PC-9 (cell line): Measurements from ENCODE around the gene RTCA. TPM values are rescaled to one million over a fixed set of nuclear protein-coding genes. Genes with fewer than 3 reads are reported as not detected.

Experiments
- BruUV-seq: library from RNA; stranded (reverse); fragments of 400-500 nt; replicated peaks from 2 replicates; lab custom pipeline; 2021; lab: Mats Ljungman, UMichigan
- CTCF ChIA-PET: fragments of 300-600 bp; sonication (Branson Sonifier 250); formaldehyde crosslinking; loops from one replicate; lab custom pipeline; 2022; ENCODE audit warnings: antibody characterized with exemption; lab: Charles Lee
- POLR2A ChIA-PET: fragments of 300-600 bp; sonication (Branson Sonifier 250); formaldehyde crosslinking; loops from one replicate; lab custom pipeline; 2022; ENCODE audit warnings: antibody characterized with exemption; ENCODE audit not compliant: unreplicated experiment; lab: Charles Lee
- DNase-seq, 2 experiments: peaks; one replicate each; pipeline versions ENCODE4 v3.0.0 to v3.0.0-alpha.2; 2015 to 2022; ENCODE audit warnings: mixed read lengths in 1 of 2
- H2AFZ ChIP-seq: fragments of 200-600 bp; sonication (generic); 2 replicates; pipeline ENCODE4 v1.8.1; 2017; ENCODE audit warnings: antibody characterized with exemption
- H3F3A ChIP-seq: fragments of 200-600 bp; sonication (generic); 2 replicates; pipeline ENCODE4 v1.8.1; 2017; ENCODE audit warnings: antibody characterized with exemption, mild to moderate bottlenecking, low read depth; ENCODE audit not compliant: insufficient read depth
- H3K27ac ChIP-seq: fragments of 200-600 bp; sonication (generic); 2 replicates; pipeline ENCODE4 v1.6.1; 2016; ENCODE audit warnings: mixed run types
- H3K27me3 ChIP-seq: fragments of 200-600 bp; sonication (generic); 2 replicates; pipeline ENCODE4 v1.6.1; 2016; ENCODE audit warnings: low read depth, mixed run types; ENCODE audit not compliant: insufficient read depth
- H3K36me3 ChIP-seq: fragments of 200-600 bp; sonication (generic); 2 replicates; pipeline ENCODE4 v1.6.1; 2016; ENCODE audit warnings: low read depth, mixed run types
- H3K4me1 ChIP-seq: fragments of 200-600 bp; sonication (generic); replicated peaks from 2 replicates; pipeline ENCODE4 v1.6.1; 2016; ENCODE audit warnings: mixed run types; ENCODE audit not compliant: insufficient read depth
- H3K4me2 ChIP-seq: fragments of 200-600 bp; sonication (generic); 2 replicates; pipeline ENCODE4 v1.6.1; 2017; ENCODE audit warnings: mixed run types
- H3K4me3 ChIP-seq: fragments of 200-600 bp; sonication (generic); 2 replicates; pipeline ENCODE4 v1.6.1; 2016; ENCODE audit warnings: mixed run types
- H3K79me2 ChIP-seq: fragments of 200-600 bp; sonication (generic); 2 replicates; pipeline ENCODE4 v1.6.1; 2017; ENCODE audit warnings: low read depth, mixed run types
- H3K9me2 ChIP-seq: fragments of 200-600 bp; sonication (generic); 2 replicates; pipeline ENCODE4 v1.8.1; 2017; ENCODE audit warnings: mild to moderate bottlenecking; ENCODE audit not compliant: insufficient read depth
- H3K9me3 ChIP-seq: fragments of 200-600 bp; sonication (generic); 2 replicates; pipeline ENCODE4 v1.8.1; 2016; ENCODE audit warnings: low read depth; ENCODE audit not compliant: insufficient read depth
- H4K20me1 ChIP-seq: fragments of 200-600 bp; sonication (generic); 2 replicates; pipeline ENCODE4 v1.8.1; 2017; ENCODE audit not compliant: insufficient read depth
- EZH2 ChIP-seq: fragments of 200-600 bp; sonication (generic); IDR thresholded peaks from 2 replicates; pipeline ENCODE4 v1.8.0; 2017; ENCODE audit warnings: antibody characterized with exemption, low read depth
- intact Hi-C: fragments of 100-400 bp; cut with micrococcal nuclease; formaldehyde crosslinking; loops from one replicate; pipeline ENCODE4 v1.10.0; 2022; ENCODE audit not compliant: unreplicated experiment
- total RNA-seq: library from RNA; stranded (reverse); gene quantifications from 2 replicates; pipeline ENCODE4 v1.2.3, GENCODE V29; 2021
- TF ChIP-seq, protein P1 (sequence below): fragments of 200-600 bp; sonication (generic); conservative IDR thresholded peaks from 2 replicates; pipeline ENCODE4 v1.6.1; 2017; ENCODE audit warnings: mixed run types, antibody characterized with exemption, mild to moderate bottlenecking, moderate library complexity

RTCA gene
- total RNA-seq, 1 experiment from 2014 or later = 38.1 TPM

- H3K79me2 ChIP-seq = peaks cover 15% of the 10 kb centered on the region
- DNase-seq = no peak
- H3K9me3 ChIP-seq = no peaks in the 10 kb centered on the region
- no peak overlapping the region for H2AFZ ChIP-seq
- H3K27me3 ChIP-seq = no peaks in the 10 kb centered on the region
- H3K4me2 ChIP-seq = no peak overlapping the region
- BruUV-seq = no TSS peak
- no peak for TF ChIP-seq EZH2
- TF ChIP-seq, protein P1, sequence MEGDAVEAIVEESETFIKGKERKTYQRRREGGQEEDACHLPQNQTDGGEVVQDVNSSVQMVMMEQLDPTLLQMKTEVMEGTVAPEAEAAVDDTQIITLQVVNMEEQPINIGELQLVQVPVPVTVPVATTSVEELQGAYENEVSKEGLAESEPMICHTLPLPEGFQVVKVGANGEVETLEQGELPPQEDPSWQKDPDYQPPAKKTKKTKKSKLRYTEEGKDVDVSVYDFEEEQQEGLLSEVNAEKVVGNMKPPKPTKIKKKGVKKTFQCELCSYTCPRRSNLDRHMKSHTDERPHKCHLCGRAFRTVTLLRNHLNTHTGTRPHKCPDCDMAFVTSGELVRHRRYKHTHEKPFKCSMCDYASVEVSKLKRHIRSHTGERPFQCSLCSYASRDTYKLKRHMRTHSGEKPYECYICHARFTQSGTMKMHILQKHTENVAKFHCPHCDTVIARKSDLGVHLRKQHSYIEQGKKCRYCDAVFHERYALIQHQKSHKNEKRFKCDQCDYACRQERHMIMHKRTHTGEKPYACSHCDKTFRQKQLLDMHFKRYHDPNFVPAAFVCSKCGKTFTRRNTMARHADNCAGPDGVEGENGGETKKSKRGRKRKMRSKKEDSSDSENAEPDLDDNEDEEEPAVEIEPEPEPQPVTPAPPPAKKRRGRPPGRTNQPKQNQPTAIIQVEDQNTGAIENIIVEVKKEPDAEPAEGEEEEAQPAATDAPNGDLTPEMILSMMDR = no peak
- H3K4me1 ChIP-seq = no peaks in the 10 kb centered on the region
- H3K36me3 ChIP-seq = peaks cover 16% of the 10 kb centered on the region; the same call in 1 of the 2 replicates
- ChIA-PET CTCF (no interaction called here), POLR2A (no interaction called here)
- no peaks in the 10 kb centered on the region for H3F3A ChIP-seq
- H3K4me3 ChIP-seq = no peak overlapping the region
- H3K9me2 ChIP-seq = no peaks in the 10 kb centered on the region
- H3K27ac ChIP-seq = no peak overlapping the region
- intact Hi-C loops = no loop called here
- 0 out of 2 replicates have a peak, but pooled peaks cover 3% of the 10 kb centered on the region for H4K20me1 ChIP-seq
Measured at GRCh38 chr1:100240631-100241030, 25.4 kb upstream of the RTCA start.

DNA sequence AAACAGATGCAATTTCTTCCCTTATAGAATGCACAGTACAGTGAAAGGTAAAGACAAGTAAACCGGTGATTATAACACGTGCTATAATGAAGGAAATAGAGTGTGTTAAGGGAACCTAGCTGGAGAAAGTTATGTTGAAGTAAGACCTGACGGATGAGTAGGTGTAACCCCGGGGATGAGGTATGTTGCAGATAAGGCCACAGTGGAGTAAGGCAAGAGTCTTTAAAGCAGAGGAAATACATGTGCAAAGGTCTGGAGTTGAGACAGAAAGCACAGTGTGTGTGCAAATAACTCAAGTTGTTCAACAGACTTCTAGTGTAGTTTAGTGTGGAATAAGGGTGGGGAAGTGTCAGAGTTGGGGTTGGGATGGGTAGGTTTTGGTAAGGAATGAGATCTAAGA lies 19.3 kb upstream of the RTCA start:
- intact Hi-C loops = loop anchor here (5.0 kb wide), 1 partner anchor 106 kb away; the partner anchor contains the start of gene CDC14A
- Histone ChIP-seq H3F3A (no peaks in the 10 kb centered on the region; the same call in 1 of the 2 replicates), H3K79me2 (peaks cover 48% of the 10 kb centered on the region), H4K20me1 (0 out of 2 replicates have a peak, but pooled peaks cover under 1% of the 10 kb centered on the region), H3K27me3 (no peaks in the 10 kb centered on the region), H3K9me2 (no peaks in the 10 kb centered on the region), H3K9me3 (no peaks in the 10 kb centered on the region), H3K36me3 (no peaks in the 10 kb centered on the region), H3K4me1 (peaks cover 16% of the 10 kb centered on the region), H2AFZ (no peak overlapping the region), H3K4me2 (no peak overlapping the region), H3K27ac (no peak overlapping the region), H3K4me3 (no peak overlapping the region)
- no TSS peak for BruUV-seq
- ChIA-PET POLR2A (interaction anchor here (0.7 kb wide), 1 partner anchor 33 kb away, joined by 5 read pairs; no protein-coding TSS in a partner anchor), CTCF (no interaction called here)
- no peak for DNase-seq
- TF ChIP-seq, protein P1 = no peak
- TF ChIP-seq EZH2 = no peak

- H4K20me1 ChIP-seq = no peaks in the 10 kb centered on the region
- no peaks in the 10 kb centered on the region for H3K36me3 ChIP-seq
- peak overlapping the region; percentile 37 for H3K27ac ChIP-seq
- H3K4me1 ChIP-seq = peaks cover 16% of the 10 kb centered on the region
- TF ChIP-seq EZH2 = no peak
- H3K9me3 ChIP-seq = no peaks in the 10 kb centered on the region
- DNase-seq = no peak
- H3K27me3 ChIP-seq = no peaks in the 10 kb centered on the region
- H2AFZ ChIP-seq = peak overlapping the region; percentile 97
- no peaks in the 10 kb centered on the region; the same call in 1 of the 2 replicates for H3F3A ChIP-seq
- peak overlapping the region; percentile 62 for H3K4me3 ChIP-seq
- BruUV-seq = no TSS peak
- ChIA-PET POLR2A (interaction anchor here (0.5 to 1.0 kb wide), 3 partner anchors 17 to 34 kb away, joined by 4 to 14 read pairs (median 5); partner anchors contain the start of gene RTCA), CTCF (no interaction called here)
- H3K9me2 ChIP-seq = no peaks in the 10 kb centered on the region
- H3K4me2 ChIP-seq = peak overlapping the region; percentile 89
- peaks cover 40% of the 10 kb centered on the region for H3K79me2 ChIP-seq
- intact Hi-C loops = loop anchor here (1.0 to 5.0 kb wide), 3 partner anchors 17 to 210 kb away; partner anchors contain the start of genes CDC14A and RTCA
Measured at GRCh38 chr1:100249155-100249536, 16.9 kb upstream of the RTCA start.
